Measurements from ENCODE around the gene CSRP3. TPM values are rescaled to one million over a fixed set of nuclear protein-coding genes. Genes with fewer than 3 reads are reported as not detected.

Gene CSRP3
- total RNA-seq, 1 donor from 2014 or later = not detected

GRCh38 chr11:19194620-19195308, 7.0 kb downstream of the CSRP3 start:
- H3K9me3 Mint-ChIP-seq (ENCODE audit: low read depth) = no peaks in the 10 kb centered on the region
- no peak for DNase-seq (ENCODE audit: low spot score)
- no peaks in the 10 kb centered on the region for H3K36me3 Mint-ChIP-seq (ENCODE audit: low read depth)
- H3K4me1 Mint-ChIP-seq (ENCODE audit: low read depth) = peaks cover 4% of the 10 kb centered on the region
- no peak for TF ChIP-seq CTCF (IDR thresholded peaks at IDR 0.05)
- no peak overlapping the region for H3K27ac Mint-ChIP-seq (ENCODE audit: unreplicated experiment)
- no peak overlapping the region for H3K4me3 Mint-ChIP-seq (ENCODE audit: unreplicated experiment)
- no peaks in the 10 kb centered on the region for H3K27me3 Mint-ChIP-seq (ENCODE audit: low read depth)

- Mint-ChIP-seq H3K4me1 (ENCODE audit: low read depth) (no peaks in the 10 kb centered on the region), H3K27ac (ENCODE audit: unreplicated experiment) (no peak overlapping the region), H3K27me3 (ENCODE audit: low read depth) (no peaks in the 10 kb centered on the region), H3K9me3 (ENCODE audit: low read depth) (no peaks in the 10 kb centered on the region), H3K36me3 (ENCODE audit: low read depth) (no peaks in the 10 kb centered on the region), H3K4me3 (ENCODE audit: unreplicated experiment) (no peak overlapping the region)
- DNase-seq (ENCODE audit: low spot score) = no peak
- TF ChIP-seq CTCF (IDR thresholded peaks at IDR 0.05) = no peak
These were observed 7.9 kb downstream of the CSRP3 start for GRCh38 chr11:19193916-19194315.

GRCh38 chr11:19191530-19192169, 10.1 kb downstream of the CSRP3 start:
- no peak for DNase-seq (ENCODE audit: low spot score)
- Mint-ChIP-seq H3K9me3 (ENCODE audit: low read depth) (no peaks in the 10 kb centered on the region), H3K36me3 (ENCODE audit: low read depth) (no peaks in the 10 kb centered on the region), H3K4me3 (ENCODE audit: unreplicated experiment) (no peak overlapping the region), H3K27ac (ENCODE audit: unreplicated experiment) (no peak overlapping the region), H3K27me3 (ENCODE audit: low read depth) (no peaks in the 10 kb centered on the region), H3K4me1 (ENCODE audit: low read depth) (no peaks in the 10 kb centered on the region)
- no peak for TF ChIP-seq CTCF (IDR thresholded peaks at IDR 0.05)

- Mint-ChIP-seq H3K9me3 (ENCODE audit: low read depth) (no peaks in the 10 kb centered on the region), H3K4me3 (ENCODE audit: unreplicated experiment) (no peak overlapping the region), H3K27ac (ENCODE audit: unreplicated experiment) (no peak overlapping the region), H3K4me1 (ENCODE audit: low read depth) (no peaks in the 10 kb centered on the region), H3K36me3 (ENCODE audit: low read depth) (no peaks in the 10 kb centered on the region), H3K27me3 (ENCODE audit: low read depth) (no peaks in the 10 kb centered on the region)
- DNase-seq (ENCODE audit: low spot score) = no peak
- no peak for TF ChIP-seq CTCF (IDR thresholded peaks at IDR 0.05)
These were observed 13.9 kb downstream of the CSRP3 start for GRCh38 chr11:19187833-19188258.

DNA sequence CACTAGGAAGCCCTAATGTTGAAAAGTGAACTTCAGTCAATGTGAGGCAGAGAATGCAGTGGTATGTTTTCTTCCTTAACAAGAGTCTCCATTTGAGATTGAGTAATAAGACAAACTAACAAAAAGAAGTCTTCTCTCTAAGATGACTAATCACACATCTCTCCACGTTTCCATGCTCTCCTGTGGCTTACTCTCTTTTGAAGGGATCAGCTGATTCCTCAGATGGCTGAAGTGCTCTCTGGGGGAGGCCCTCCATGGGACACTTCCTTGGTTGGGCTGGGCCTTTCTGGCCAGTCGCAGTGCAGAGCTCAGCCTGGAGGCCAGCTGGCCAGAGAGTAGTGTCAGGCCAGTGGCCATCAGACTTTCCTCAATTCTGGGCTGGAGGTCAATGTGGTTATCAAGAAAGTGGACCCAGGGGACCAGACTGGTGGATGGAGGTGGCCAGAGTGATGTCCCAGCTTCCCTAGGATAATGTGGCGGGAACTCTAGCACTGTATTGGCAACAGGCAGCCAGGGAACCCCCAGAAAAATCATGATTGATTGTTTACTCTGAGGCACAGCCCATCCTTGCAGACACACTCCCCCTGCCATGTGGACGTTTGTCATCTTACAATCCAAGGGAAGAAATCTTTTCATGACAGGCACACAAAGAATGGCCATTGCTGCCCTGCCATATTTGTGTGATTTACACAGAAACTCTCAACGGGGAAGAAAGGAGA, 14.5 kb downstream of the CSRP3 start:
- no peak overlapping the region for H3K27ac Mint-ChIP-seq (ENCODE audit: unreplicated experiment)
- TF ChIP-seq CTCF (IDR thresholded peaks at IDR 0.05) = no peak
- DNase-seq (ENCODE audit: low spot score) = no peak
- no peaks in the 10 kb centered on the region for H3K9me3 Mint-ChIP-seq (ENCODE audit: low read depth)
- H3K4me3 Mint-ChIP-seq (ENCODE audit: unreplicated experiment) = no peak overlapping the region
- H3K36me3 Mint-ChIP-seq (ENCODE audit: low read depth) = no peaks in the 10 kb centered on the region
- no peaks in the 10 kb centered on the region for H3K27me3 Mint-ChIP-seq (ENCODE audit: low read depth)
- H3K4me1 Mint-ChIP-seq (ENCODE audit: low read depth) = no peaks in the 10 kb centered on the region
